RWPE1 (cell line): ENCODE measurements around the gene SP5.
A peak's percentile ranks its signal among the peaks of the same experiment; 100 is the strongest.

ENCODE experiments used
- CTCF ChIA-PET: fragments of 350-600 bp; sonication (Branson Sonifier 250); formaldehyde crosslinking; extraction: SDS; loops from one replicate; lab custom pipeline; 2021; lab: Yijun Ruan, JAX
- POLR2A ChIA-PET: fragments of 400-600 bp; formaldehyde crosslinking; extraction: SDS; loops from one replicate; lab custom pipeline; 2020; ENCODE audit warnings: antibody characterized with exemption; ENCODE audit not compliant: low non-redundant PET; lab: Yijun Ruan, JAX
- DNase-seq: peaks from one replicate; pipeline ENCODE4 v3.0.0; 2012; ENCODE audit warnings: low spot score
- H3K27ac ChIP-seq: fragments of 450-650 bp; 2 replicates; pipeline ENCODE4 v1.5.1; 2017
- TF ChIP-seq, protein P1 (sequence below): fragments of 450-650 bp; conservative IDR thresholded peaks from 2 replicates; pipeline ENCODE4 v1.5.1; 2017; ENCODE audit warnings: low read depth, mild to moderate bottlenecking

Gene SP5

DNA sequence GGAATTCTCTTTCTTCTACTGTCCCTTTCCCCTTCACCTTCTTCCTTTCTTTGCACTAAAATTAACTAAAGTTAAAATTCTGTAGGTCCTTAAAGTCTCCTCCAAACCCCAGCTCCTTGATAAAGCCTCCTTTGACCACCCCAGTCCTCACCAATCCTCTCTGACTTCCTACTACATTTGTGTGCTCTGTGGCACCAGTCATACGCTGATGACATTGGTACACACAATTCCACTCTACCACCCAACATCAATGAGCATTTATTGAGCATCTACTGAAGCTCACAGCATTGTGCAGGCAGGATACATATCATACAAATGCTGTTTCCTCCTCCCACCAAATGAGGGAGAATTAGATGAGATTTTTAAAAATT, 4.5 kb upstream of the SP5 start:
- ChIA-PET CTCF (interaction anchor here (0.5 to 1.1 kb wide), 2 partner anchors 11 to 79 kb away, joined by 3 read pairs; no protein-coding TSS in a partner anchor), POLR2A (no interaction called here)
- DNase-seq = no peak
- TF ChIP-seq, protein P1, sequence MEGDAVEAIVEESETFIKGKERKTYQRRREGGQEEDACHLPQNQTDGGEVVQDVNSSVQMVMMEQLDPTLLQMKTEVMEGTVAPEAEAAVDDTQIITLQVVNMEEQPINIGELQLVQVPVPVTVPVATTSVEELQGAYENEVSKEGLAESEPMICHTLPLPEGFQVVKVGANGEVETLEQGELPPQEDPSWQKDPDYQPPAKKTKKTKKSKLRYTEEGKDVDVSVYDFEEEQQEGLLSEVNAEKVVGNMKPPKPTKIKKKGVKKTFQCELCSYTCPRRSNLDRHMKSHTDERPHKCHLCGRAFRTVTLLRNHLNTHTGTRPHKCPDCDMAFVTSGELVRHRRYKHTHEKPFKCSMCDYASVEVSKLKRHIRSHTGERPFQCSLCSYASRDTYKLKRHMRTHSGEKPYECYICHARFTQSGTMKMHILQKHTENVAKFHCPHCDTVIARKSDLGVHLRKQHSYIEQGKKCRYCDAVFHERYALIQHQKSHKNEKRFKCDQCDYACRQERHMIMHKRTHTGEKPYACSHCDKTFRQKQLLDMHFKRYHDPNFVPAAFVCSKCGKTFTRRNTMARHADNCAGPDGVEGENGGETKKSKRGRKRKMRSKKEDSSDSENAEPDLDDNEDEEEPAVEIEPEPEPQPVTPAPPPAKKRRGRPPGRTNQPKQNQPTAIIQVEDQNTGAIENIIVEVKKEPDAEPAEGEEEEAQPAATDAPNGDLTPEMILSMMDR = no peak
- no peak overlapping the region for H3K27ac ChIP-seq

DNA sequence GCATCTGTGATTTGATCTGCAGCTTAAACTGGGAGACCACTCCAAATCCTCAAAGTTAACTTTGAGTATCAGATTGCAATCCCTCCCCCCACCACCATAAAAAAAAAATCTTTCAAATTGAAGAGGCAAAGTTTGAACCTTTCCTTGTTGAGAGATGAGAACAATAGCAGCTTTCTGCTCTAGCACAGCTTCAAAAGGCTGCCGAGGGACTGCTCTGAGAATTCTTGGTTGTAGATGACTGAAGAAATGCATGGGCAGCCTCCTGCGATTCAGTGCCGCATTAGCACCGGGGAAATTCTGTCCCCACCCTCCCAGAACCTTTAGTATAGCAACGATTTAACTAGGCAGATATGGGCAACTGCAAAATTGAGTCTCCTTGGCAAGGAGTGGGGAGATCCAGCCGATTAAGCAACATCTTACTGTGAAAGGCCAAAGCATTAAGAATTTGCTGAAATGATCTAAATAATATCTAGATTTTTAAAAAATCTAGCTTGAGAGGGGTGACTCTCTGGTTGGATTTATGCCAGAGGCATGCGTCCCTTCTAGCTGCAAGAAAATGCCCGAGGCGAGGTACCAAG, 3.9 kb upstream of the SP5 start:
- ChIA-PET CTCF (interaction anchor here (0.6 to 1.1 kb wide), 3 partner anchors 11 to 1972 kb away, joined by 3 to 4 read pairs (median 3); no protein-coding TSS in a partner anchor), POLR2A (no interaction called here)
- no peak overlapping the region for H3K27ac ChIP-seq
- no peak for DNase-seq
- TF ChIP-seq, protein P1 = no peak

- CTCF ChIA-PET = interaction anchor here (0.6 to 1.2 kb wide), 3 partner anchors 10 to 45 kb away, joined by 3 read pairs; no protein-coding TSS in a partner anchor
Observed at GRCh38 chr2:170711774-170712652, 3.1 kb upstream of the SP5 start.

DNA sequence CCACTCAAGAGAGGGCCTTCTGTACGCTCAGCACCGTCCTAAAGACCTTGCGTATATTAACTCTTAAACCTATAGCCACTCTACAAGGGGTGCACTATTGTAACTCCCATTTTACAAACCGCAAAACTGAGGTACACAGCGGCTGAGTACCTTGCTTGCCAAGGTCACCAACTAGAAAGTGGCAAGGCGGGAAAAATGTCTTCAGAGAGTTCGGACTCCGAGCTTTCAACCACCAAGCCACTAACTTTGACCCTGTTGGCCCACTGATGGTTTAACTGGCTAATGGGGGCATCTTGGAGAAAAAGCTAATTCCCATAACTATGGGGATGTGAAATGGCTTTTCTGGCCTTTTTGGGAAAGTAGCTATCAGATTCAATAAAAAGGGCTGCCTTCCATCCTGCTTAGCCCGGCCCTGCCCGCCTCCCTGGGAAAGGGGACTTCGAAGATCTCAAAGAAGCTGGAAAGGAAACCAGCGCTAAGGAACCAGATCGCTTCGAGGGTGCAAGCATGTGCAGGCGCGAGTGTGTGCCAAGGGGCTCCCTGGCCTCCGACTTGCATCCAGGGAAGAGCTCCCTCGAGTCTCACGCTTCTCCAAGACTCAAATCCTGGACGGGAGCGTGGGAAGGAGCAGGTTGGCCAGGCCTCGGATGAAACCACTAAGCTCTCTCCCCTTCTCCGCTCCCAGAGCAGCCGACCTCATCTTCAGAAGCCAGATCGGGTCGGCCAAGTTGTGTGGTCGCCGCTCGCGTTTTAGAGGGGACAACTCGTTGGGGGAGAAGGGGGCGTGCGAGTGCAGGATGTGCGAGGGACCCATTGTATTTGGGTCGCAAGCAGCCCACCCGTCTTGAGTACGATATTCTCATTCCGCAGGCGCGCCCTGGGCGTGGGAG, 2.2 kb upstream of the SP5 start:
- no peak for DNase-seq
- POLR2A ChIA-PET = no interaction called here
- CTCF ChIA-PET = interaction anchor here (1.2 kb wide), 1 partner anchor 9 kb away, joined by 3 read pairs; no protein-coding TSS in a partner anchor
- TF ChIP-seq, protein P1 = no peak
- no peak overlapping the region for H3K27ac ChIP-seq

More at GRCh38 chr2:170711774-170712652, 3.1 kb upstream of the SP5 start:
- POLR2A ChIA-PET = no interaction called here
- DNase-seq = no peak
- TF ChIP-seq, protein P1 = no peak
- H3K27ac ChIP-seq = no peak overlapping the region

DNA sequence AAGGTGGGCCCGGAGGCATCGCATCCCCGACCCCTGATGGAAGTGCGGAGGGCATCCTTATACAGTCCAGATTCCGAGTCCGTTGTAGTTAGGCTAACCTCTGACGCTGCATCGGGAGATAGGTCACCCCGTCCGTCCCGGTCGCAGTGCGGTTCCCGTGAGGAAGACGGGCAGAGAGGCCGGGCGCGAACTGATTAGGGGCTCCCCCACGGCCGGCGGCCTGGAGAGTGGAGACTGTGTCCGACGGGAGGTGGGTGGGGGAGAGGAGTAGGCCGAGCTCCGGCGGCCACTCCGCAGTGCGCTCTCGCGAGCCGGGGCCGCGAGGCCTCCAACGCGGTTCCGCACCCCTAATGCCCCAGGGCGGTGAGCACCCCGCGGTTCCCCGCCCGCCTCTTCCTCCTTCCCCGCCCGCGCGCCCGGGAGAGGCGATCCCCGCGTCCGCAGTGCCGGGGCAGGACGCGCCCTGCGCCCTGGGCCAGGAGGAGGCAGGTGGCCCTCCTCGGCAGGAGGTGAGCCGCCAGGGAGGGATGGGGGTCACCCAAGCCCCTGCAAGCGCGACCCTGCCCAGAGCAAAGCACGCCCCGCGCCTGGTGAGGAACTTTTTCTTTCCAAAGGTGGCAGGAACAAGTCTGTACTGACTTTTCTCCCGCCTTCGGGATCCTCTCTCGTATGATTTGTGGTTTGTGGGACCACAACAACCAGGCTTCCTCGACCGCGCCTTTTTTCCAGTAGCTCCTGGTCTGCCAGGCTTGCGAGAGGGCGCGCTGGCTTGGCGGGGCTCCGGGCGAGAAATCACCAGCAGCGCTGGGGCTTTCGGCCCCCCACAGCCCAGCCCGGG, 1.4 kb upstream of the SP5 start:
- DNase-seq = no peak
- CTCF ChIA-PET = no interaction called here
- 0 out of 2 replicates have a peak overlapping the region, but pooled peaks have one; percentile 26 for H3K27ac ChIP-seq
- POLR2A ChIA-PET = no interaction called here
- TF ChIP-seq, protein P1 = no peak
